K562 (cell line): ENCODE results near the gene CACNA1C. TPM values are rescaled to one million over a fixed set of nuclear protein-coding genes. Genes with fewer than 3 reads are reported as not detected.

Experiments
- ADNP ChIP-seq: fragments of 200-800 bp; sonication (Bioruptor generic); IDR thresholded peaks from 2 replicates; pipeline ENCODE4 v1.6.1; 2016; ENCODE audit warnings: missing genetic modification characterization, missing compliant biosample characterization
- ATF3 ChIP-seq, 2 experiments: fragments of 450-650 bp in 1 of 2; sonication (generic) in 1 of 2; formaldehyde crosslinking in 1 of 2; IDR thresholded peaks in 1 of 2; conservative IDR thresholded peaks in 1 of 2; 2 replicates each; pipeline versions ENCODE4 v1.6.1 to v1.8.1; 2016 to 2023; ENCODE audit warnings: mild to moderate bottlenecking in 2 of 2, moderate library complexity in 2 of 2, inconsistent platforms in 1 of 2, missing genetic modification reagents in 1 of 2
- BCL6 ChIP-seq: fragments of 250-450 bp; sonication (Bioruptor Pico); IDR thresholded peaks from 2 replicates; pipeline ENCODE4 v1.4.0; 2020
- CTBP1 ChIP-seq: fragments of 450-650 bp; IDR thresholded peaks from 2 replicates; pipeline ENCODE4 v1.6.1; 2016; ENCODE audit warnings: borderline replicate concordance
- E2F3 ChIP-seq: fragments of 250-450 bp; sonication (Bioruptor Pico); IDR thresholded peaks from 2 replicates; pipeline ENCODE4 v1.4.0; 2020; ENCODE audit warnings: mild to moderate bottlenecking
- EZH2 ChIP-seq: IDR thresholded peaks from 2 replicates; pipeline ENCODE4 v1.6.1; 2012; ENCODE audit warnings: low read depth, mild to moderate bottlenecking, inconsistent platforms, low read length, borderline replicate concordance
- MAZ ChIP-seq, 2 experiments: fragments of 450-650 bp in 1 of 2; sonication (generic) in 1 of 2; formaldehyde crosslinking; IDR thresholded peaks in 1 of 2; conservative IDR thresholded peaks in 1 of 2; 2 replicates each; pipeline versions ENCODE4 v1.4.0 to v1.5.0; 2020; ENCODE audit warnings: mild to moderate bottlenecking in 1 of 2, missing genetic modification reagents in 1 of 2
- NR3C1 ChIP-seq: sonication (generic); formaldehyde crosslinking; IDR thresholded peaks from 2 replicates; pipeline ENCODE4 v1.8.1; 2022; ENCODE audit warnings: missing genetic modification reagents
- NR4A1 ChIP-seq, 2 experiments: fragments of 250-450 bp in 1 of 2; fragments of 450-650 bp in 1 of 2; sonication (Bioruptor Pico) in 1 of 2; IDR thresholded peaks; 2 replicates each; pipeline versions ENCODE4 v1.4.0 to v1.6.1; 2016 to 2020; ENCODE audit warnings: mild to moderate bottlenecking in 2 of 2, missing compliant biosample characterization in 1 of 2, missing genetic modification characterization in 1 of 2, moderate library complexity in 1 of 2
- PHF8 ChIP-seq: fragments of 200-600 bp; sonication (generic); IDR thresholded peaks from 2 replicates; pipeline ENCODE4 v1.6.1; 2012; ENCODE audit warnings: mixed run types, mild to moderate bottlenecking, inconsistent platforms, low read length, moderate library complexity, borderline replicate concordance
- RUNX1 ChIP-seq: sonication (generic); IDR thresholded peaks from 2 replicates; pipeline ENCODE4 v1.6.1; 2016; ENCODE audit warnings: antibody characterized with exemption, low read depth
- XRCC3 ChIP-seq: fragments of 450-650 bp; IDR thresholded peaks from 2 replicates; pipeline ENCODE4 v1.6.1; 2017; ENCODE audit warnings: mild to moderate bottlenecking, moderate library complexity
- polyA plus RNA-seq, 8 experiments: library from polyadenylated mRNA; depleted of rRNA in 4 of 8; stranded (reverse) in 5 of 8; unstranded in 3 of 8; fragments of >200 nt; fragmentation: Nextera tagmentation in 2 of 8; fragmentation: Illumina TruSeq in 1 of 8; extraction: Ambion mirVana in 2 of 8; extraction: Trizol in 1 of 8; gene quantifications; 2 replicates each; pipeline versions ENCODE4 v1.2.1 to v1.2.3, GENCODE V29; 2011 to 2014; ENCODE audit warnings: inconsistent platforms in 1 of 8, missing spikeins in 1 of 8
- total RNA-seq, 7 experiments: library from RNA; depleted of rRNA in 6 of 7; stranded (reverse); fragments of >200 nt in 6 of 7; fragmentation: Illumina TruSeq in 2 of 7; extraction: Trizol in 2 of 7; gene quantifications; 2 replicates each; pipeline versions ENCODE4 v1.2.1 to v1.2.3, GENCODE V29; 2011 to 2021; ENCODE audit warnings: low replicate concordance in 1 of 7
- TF ChIP-seq, protein P1 (sequence below), 2 experiments: IDR thresholded peaks; 2 replicates each; pipeline ENCODE4 v1.6.1; 2011; ENCODE audit warnings: borderline replicate concordance in 1 of 2, control low read depth in 1 of 2, low read depth in 1 of 2, low read length in 1 of 2, mild to moderate bottlenecking in 1 of 2, mixed read lengths in 1 of 2, moderate library complexity in 1 of 2; ENCODE audit not compliant: insufficient read depth in 1 of 2, insufficient read length in 1 of 2, poor library complexity in 1 of 2, severe bottlenecking in 1 of 2; ENCODE audit errors: extremely low read depth in 1 of 2
- TF ChIP-seq, protein P2 (sequence below), 2 experiments: fragments of 450-650 bp; conservative IDR thresholded peaks; 2 replicates each; pipeline ENCODE4 v1.6.1; 2017; ENCODE audit warnings: mild to moderate bottlenecking in 2 of 2, moderate library complexity in 2 of 2
- TF ChIP-seq, protein P3 (sequence below): fragments of 450-650 bp; formaldehyde crosslinking; IDR thresholded peaks from 2 replicates; pipeline ENCODE4 v1.4.0; 2022; ENCODE audit warnings: missing genetic modification characterization

The CACNA1C gene
- total and polyA plus RNA-seq, 9 of the 15 experiments (the other 6 are each of a cell fraction or from before 2014, with no cell fraction given): not detected

- TF ChIP-seq ATF3 (IDR thresholded peaks at IDR 0.05) (no peak), ATF3 (CRISPR knock-in tag; conservative IDR thresholded peaks at IDR 0.05) (no peak), CTBP1 (peak; percentile 79; the same call in 1 of the 2 replicates), EZH2 (no peak), BCL6 (no peak), RUNX1 (no peak), NR4A1 (CRISPR knock-in tag; IDR thresholded peaks at IDR 0.05) (no peak), NR4A1 (tag; IDR thresholded peaks at IDR 0.05) (no peak), NR3C1 (CRISPR knock-in tag) (no peak), E2F3 (CRISPR knock-in tag) (no peak), PHF8 (peak; percentile 93), MAZ (CRISPR knock-in tag; conservative IDR thresholded peaks at IDR 0.05 in 1 of 2, IDR thresholded peaks at IDR 0.05 in 1 of 2) (peak; percentile 96 to 99), ADNP (no peak), XRCC3 (no peak)
- TF ChIP-seq, protein P1, sequence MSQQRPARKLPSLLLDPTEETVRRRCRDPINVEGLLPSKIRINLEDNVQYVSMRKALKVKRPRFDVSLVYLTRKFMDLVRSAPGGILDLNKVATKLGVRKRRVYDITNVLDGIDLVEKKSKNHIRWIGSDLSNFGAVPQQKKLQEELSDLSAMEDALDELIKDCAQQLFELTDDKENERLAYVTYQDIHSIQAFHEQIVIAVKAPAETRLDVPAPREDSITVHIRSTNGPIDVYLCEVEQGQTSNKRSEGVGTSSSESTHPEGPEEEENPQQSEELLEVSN (IDR thresholded peaks at IDR 0.05; ENCODE audit: borderline replicate concordance in 1 of 2, extremely low read depth in 1 of 2, insufficient read depth in 1 of 2, insufficient read length in 1 of 2, low read depth in 1 of 2, low read length in 1 of 2, poor library complexity in 1 of 2, severe bottlenecking in 1 of 2): peak; percentile 60 to 83
- TF ChIP-seq, protein P2, sequence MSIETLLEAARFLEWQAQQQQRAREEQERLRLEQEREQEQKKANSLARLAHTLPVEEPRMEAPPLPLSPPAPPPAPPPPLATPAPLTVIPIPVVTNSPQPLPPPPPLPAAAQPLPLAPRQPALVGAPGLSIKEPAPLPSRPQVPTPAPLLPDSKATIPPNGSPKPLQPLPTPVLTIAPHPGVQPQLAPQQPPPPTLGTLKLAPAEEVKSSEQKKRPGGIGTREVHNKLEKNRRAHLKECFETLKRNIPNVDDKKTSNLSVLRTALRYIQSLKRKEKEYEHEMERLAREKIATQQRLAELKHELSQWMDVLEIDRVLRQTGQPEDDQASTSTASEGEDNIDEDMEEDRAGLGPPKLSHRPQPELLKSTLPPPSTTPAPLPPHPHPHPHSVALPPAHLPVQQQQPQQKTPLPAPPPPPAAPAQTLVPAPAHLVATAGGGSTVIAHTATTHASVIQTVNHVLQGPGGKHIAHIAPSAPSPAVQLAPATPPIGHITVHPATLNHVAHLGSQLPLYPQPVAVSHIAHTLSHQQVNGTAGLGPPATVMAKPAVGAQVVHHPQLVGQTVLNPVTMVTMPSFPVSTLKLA (conservative IDR thresholded peaks at IDR 0.05): peak; percentile 65 to 71
- TF ChIP-seq, protein P3, sequence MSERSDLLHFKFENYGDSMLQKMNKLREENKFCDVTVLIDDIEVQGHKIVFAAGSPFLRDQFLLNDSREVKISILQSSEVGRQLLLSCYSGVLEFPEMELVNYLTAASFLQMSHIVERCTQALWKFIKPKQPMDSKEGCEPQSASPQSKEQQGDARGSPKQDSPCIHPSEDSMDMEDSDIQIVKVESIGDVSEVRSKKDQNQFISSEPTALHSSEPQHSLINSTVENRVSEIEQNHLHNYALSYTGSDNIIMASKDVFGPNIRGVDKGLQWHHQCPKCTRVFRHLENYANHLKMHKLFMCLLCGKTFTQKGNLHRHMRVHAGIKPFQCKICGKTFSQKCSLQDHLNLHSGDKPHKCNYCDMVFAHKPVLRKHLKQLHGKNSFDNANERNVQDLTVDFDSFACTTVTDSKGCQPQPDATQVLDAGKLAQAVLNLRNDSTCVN (CRISPR knock-in tag): no peak
Measured at GRCh38 chr12:2004113-2004929, 48.5 kb upstream of the CACNA1C start, which contains the start of gene DCP1B (continued).
